HEK293 (cell line): ENCODE data around the gene SEMA4D.

ENCODE experiments used
- CTCF ChIA-PET: fragments of 350-600 bp; formaldehyde crosslinking; extraction: SDS; loops from one replicate; lab custom pipeline; 2021; ENCODE audit warnings: antibody characterized with exemption; lab: Yijun Ruan, JAX
- POLR2A ChIA-PET: fragments of 300-600 bp; formaldehyde crosslinking; extraction: SDS; loops from one replicate; lab custom pipeline; 2020; ENCODE audit warnings: antibody characterized with exemption, inconsistent platforms; lab: Yijun Ruan, JAX
- H3K27ac ChIP-seq: fragments of 200-500 bp; sonication (Bioruptor generic); 2 replicates; pipeline ENCODE4 v1.5.1; 2014; ENCODE audit warnings: low read depth, low read length, control low read depth, inconsistent platforms; ENCODE audit errors: extremely low read depth
- H3K36me3 ChIP-seq, 2 experiments: fragments of 200-500 bp in 1 of 2; sonication (Bioruptor generic) in 1 of 2; 1 replicate in 1 of 2; 2 replicates in 1 of 2; pipeline ENCODE4 v1.5.1; 2014 to 2017; ENCODE audit warnings: inconsistent platforms in 2 of 2, low read length in 2 of 2; ENCODE audit not compliant: control insufficient read depth in 2 of 2, insufficient read depth in 1 of 2
- H3K4me1 ChIP-seq: fragments of 200-500 bp; sonication (Bioruptor generic); 2 replicates; pipeline ENCODE4 v1.5.1; 2014; ENCODE audit warnings: mild to moderate bottlenecking, low read length, inconsistent platforms; ENCODE audit not compliant: control insufficient read depth, insufficient read depth
- H3K4me3 ChIP-seq: 2 replicates; pipeline ENCODE4 v1.5.1; 2011; ENCODE audit warnings: low read depth, mild to moderate bottlenecking, control low read depth, low read length, moderate library complexity
- H3K9me3 ChIP-seq: fragments of 200-500 bp; sonication (Bioruptor generic); 2 replicates; pipeline ENCODE4 v1.5.1; 2014; ENCODE audit warnings: low read depth, low read length, inconsistent platforms; ENCODE audit not compliant: control insufficient read depth, insufficient read depth
- AEBP2 ChIP-seq: fragments of 450-650 bp; formaldehyde crosslinking; IDR thresholded peaks from 2 replicates; pipeline ENCODE4 v1.5.1; 2016; ENCODE audit warnings: missing biosample characterization, missing genetic modification characterization, borderline replicate concordance
- KLF8 ChIP-seq: fragments of 450-650 bp; formaldehyde crosslinking; IDR thresholded peaks from 2 replicates; pipeline ENCODE4 v1.5.1; 2016; ENCODE audit warnings: missing biosample characterization, missing genetic modification characterization
- KLF9 ChIP-seq: fragments of 450-650 bp; formaldehyde crosslinking; IDR thresholded peaks from 2 replicates; pipeline ENCODE4 v1.5.1; 2016; ENCODE audit warnings: missing biosample characterization, missing genetic modification characterization, low read depth
- SCRT2 ChIP-seq: fragments of 450-650 bp; formaldehyde crosslinking; IDR thresholded peaks from 2 replicates; pipeline ENCODE4 v1.5.1; 2016; ENCODE audit warnings: missing biosample characterization, missing genetic modification characterization
- SP3 ChIP-seq: fragments of 450-650 bp; formaldehyde crosslinking; IDR thresholded peaks from 2 replicates; pipeline ENCODE4 v1.5.1; 2016; ENCODE audit warnings: missing biosample characterization, missing genetic modification characterization
- ZBTB26 ChIP-seq: fragments of 450-650 bp; formaldehyde crosslinking; optimal IDR thresholded peaks from 2 replicates; pipeline ENCODE3; 2016; ENCODE audit warnings: missing biosample characterization, mild to moderate bottlenecking, missing genetic modification characterization
- ZBTB6 ChIP-seq: fragments of 450-650 bp; formaldehyde crosslinking; IDR thresholded peaks from 2 replicates; pipeline ENCODE4 v1.5.1; 2017; ENCODE audit warnings: missing biosample characterization, missing genetic modification characterization
- ZFP69B ChIP-seq: fragments of 450-650 bp; formaldehyde crosslinking; IDR thresholded peaks from 2 replicates; pipeline ENCODE4 v1.5.1; 2016; ENCODE audit warnings: missing biosample characterization, missing genetic modification characterization
- ZNF132 ChIP-seq: fragments of 450-650 bp; formaldehyde crosslinking; IDR thresholded peaks from 2 replicates; pipeline ENCODE4 v1.5.1; 2017; ENCODE audit warnings: missing biosample characterization, missing genetic modification characterization, borderline replicate concordance
- ZNF175 ChIP-seq: fragments of 450-650 bp; formaldehyde crosslinking; IDR thresholded peaks from 2 replicates; pipeline ENCODE4 v1.5.1; 2016; ENCODE audit warnings: missing biosample characterization, missing genetic modification characterization
- ZNF26 ChIP-seq: fragments of 450-650 bp; formaldehyde crosslinking; IDR thresholded peaks from 2 replicates; pipeline ENCODE4 v1.5.1; 2016; ENCODE audit warnings: missing biosample characterization, missing genetic modification characterization
- ZNF311 ChIP-seq: fragments of 450-650 bp; formaldehyde crosslinking; IDR thresholded peaks from 2 replicates; pipeline ENCODE4 v1.5.1; 2017; ENCODE audit warnings: missing biosample characterization, missing genetic modification characterization, borderline replicate concordance
- ZNF335 ChIP-seq: fragments of 450-650 bp; formaldehyde crosslinking; conservative IDR thresholded peaks from 2 replicates; pipeline ENCODE4 v1.5.1; 2016; ENCODE audit warnings: missing biosample characterization, missing genetic modification characterization
- ZNF341 ChIP-seq: fragments of 450-650 bp; formaldehyde crosslinking; IDR thresholded peaks from 2 replicates; pipeline ENCODE4; 2016; ENCODE audit warnings: low read depth, missing biosample characterization, missing genetic modification characterization
- ZNF391 ChIP-seq: fragments of 450-650 bp; formaldehyde crosslinking; IDR thresholded peaks from 2 replicates; pipeline ENCODE4 v1.5.1; 2016; ENCODE audit warnings: low read depth, missing biosample characterization, missing genetic modification characterization, borderline replicate concordance
- ZNF514 ChIP-seq: fragments of 450-650 bp; formaldehyde crosslinking; IDR thresholded peaks from 2 replicates; pipeline ENCODE4 v1.5.1; 2016; ENCODE audit warnings: missing biosample characterization, missing genetic modification characterization
- ZNF518A ChIP-seq: fragments of 450-650 bp; formaldehyde crosslinking; conservative IDR thresholded peaks from 2 replicates; pipeline ENCODE4 v1.5.1; 2016; ENCODE audit warnings: low read depth, missing biosample characterization, missing genetic modification characterization
- ZNF596 ChIP-seq: fragments of 450-650 bp; IDR thresholded peaks from 2 replicates; pipeline ENCODE4 v1.5.0; 2018; ENCODE audit warnings: missing biosample characterization, mild to moderate bottlenecking, missing genetic modification characterization, moderate library complexity
- ZNF610 ChIP-seq: fragments of 450-650 bp; formaldehyde crosslinking; IDR thresholded peaks from 2 replicates; pipeline ENCODE4 v1.5.1; 2016; ENCODE audit warnings: missing biosample characterization, missing genetic modification characterization, borderline replicate concordance
- ZNF639 ChIP-seq: fragments of 450-650 bp; formaldehyde crosslinking; IDR thresholded peaks from 2 replicates; pipeline ENCODE4 v1.5.1; 2016; ENCODE audit warnings: missing biosample characterization, missing genetic modification characterization
- ZNF677 ChIP-seq: fragments of 450-650 bp; IDR thresholded peaks from 2 replicates; pipeline ENCODE4 v1.5.0; 2018; ENCODE audit warnings: missing biosample characterization, mild to moderate bottlenecking, missing genetic modification characterization, moderate library complexity
- ZNF837 ChIP-seq: fragments of 450-650 bp; formaldehyde crosslinking; IDR thresholded peaks from 2 replicates; pipeline ENCODE4 v1.5.1; 2016; ENCODE audit warnings: missing biosample characterization, missing genetic modification characterization
- ZSCAN23 ChIP-seq: fragments of 450-650 bp; formaldehyde crosslinking; IDR thresholded peaks from 2 replicates; pipeline ENCODE4 v1.5.1; 2016; ENCODE audit warnings: missing biosample characterization, missing genetic modification characterization

SEMA4D gene

GRCh38 chr9:89400403-89401116, 97.4 kb downstream of the SEMA4D start:
- Histone ChIP-seq H3K9me3 (no peaks in the 10 kb centered on the region), H3K36me3 (peaks cover 0 to 66% of the 10 kb centered on the region in 2 experiments; a peak in 1 of 3 replicates), H3K4me1 (no peaks in the 10 kb centered on the region), H3K27ac (no peak overlapping the region), H3K4me3 (no peak overlapping the region)
- TF ChIP-seq SCRT2 (tag by site-specific recombination) (no peak), ZNF26 (tag by site-specific recombination) (no peak), KLF8 (no peak), ZFP69B (tag by site-specific recombination) (no peak), ZNF341 (tag by site-specific recombination) (no peak), ZBTB26 (tag by site-specific recombination) (no peak), ZNF311 (tag by site-specific recombination) (no peak), ZSCAN23 (tag by site-specific recombination) (no peak), ZNF837 (tag by site-specific recombination) (no peak), ZNF610 (tag by site-specific recombination) (no peak), ZNF677 (tag by site-specific recombination) (no peak), ZNF175 (no peak), ZNF335 (tag by site-specific recombination) (no peak), ZNF132 (tag by site-specific recombination) (no peak), AEBP2 (tag by site-specific recombination) (no peak), ZNF639 (no peak), KLF9 (tag by site-specific recombination) (no peak), ZBTB6 (tag by site-specific recombination) (no peak)
- POLR2A ChIA-PET: no interaction called here
- CTCF ChIA-PET: interaction anchor here (0.6 kb wide), 1 partner anchor 18 kb away, joined by 3 read pairs; no protein-coding TSS in a partner anchor

GRCh38 chr9:89398621-89399020, 99.3 kb downstream of the SEMA4D start:
- Histone ChIP-seq H3K9me3 (no peaks in the 10 kb centered on the region), H3K4me1 (no peaks in the 10 kb centered on the region), H3K36me3 (peaks cover 0 to 79% of the 10 kb centered on the region in 2 experiments; a peak in 1 of 3 replicates), H3K27ac (no peak overlapping the region), H3K4me3 (no peak overlapping the region)
- CTCF ChIA-PET: no interaction called here
- POLR2A ChIA-PET: no interaction called here
- TF ChIP-seq ZNF837 (tag by site-specific recombination) (no peak), ZNF596 (tag by site-specific recombination) (no peak), ZNF514 (tag by site-specific recombination) (no peak), ZNF391 (tag by site-specific recombination) (no peak), ZNF518A (tag by site-specific recombination) (no peak), SP3 (tag by site-specific recombination) (no peak)
